GM19324 (cell line): Measurements from ENCODE around the gene WDR1.

Experiments
- ATAC-seq: cut with Tn5 transposase; IDR thresholded peaks from one replicate; pipeline ENCODE4 v1.9.1; 2021; ENCODE audit warnings: mild to moderate bottlenecking, moderate library complexity; ENCODE audit not compliant: unreplicated experiment, low FRiP score

Gene WDR1, protein sequence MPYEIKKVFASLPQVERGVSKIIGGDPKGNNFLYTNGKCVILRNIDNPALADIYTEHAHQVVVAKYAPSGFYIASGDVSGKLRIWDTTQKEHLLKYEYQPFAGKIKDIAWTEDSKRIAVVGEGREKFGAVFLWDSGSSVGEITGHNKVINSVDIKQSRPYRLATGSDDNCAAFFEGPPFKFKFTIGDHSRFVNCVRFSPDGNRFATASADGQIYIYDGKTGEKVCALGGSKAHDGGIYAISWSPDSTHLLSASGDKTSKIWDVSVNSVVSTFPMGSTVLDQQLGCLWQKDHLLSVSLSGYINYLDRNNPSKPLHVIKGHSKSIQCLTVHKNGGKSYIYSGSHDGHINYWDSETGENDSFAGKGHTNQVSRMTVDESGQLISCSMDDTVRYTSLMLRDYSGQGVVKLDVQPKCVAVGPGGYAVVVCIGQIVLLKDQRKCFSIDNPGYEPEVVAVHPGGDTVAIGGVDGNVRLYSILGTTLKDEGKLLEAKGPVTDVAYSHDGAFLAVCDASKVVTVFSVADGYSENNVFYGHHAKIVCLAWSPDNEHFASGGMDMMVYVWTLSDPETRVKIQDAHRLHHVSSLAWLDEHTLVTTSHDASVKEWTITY

DNA sequence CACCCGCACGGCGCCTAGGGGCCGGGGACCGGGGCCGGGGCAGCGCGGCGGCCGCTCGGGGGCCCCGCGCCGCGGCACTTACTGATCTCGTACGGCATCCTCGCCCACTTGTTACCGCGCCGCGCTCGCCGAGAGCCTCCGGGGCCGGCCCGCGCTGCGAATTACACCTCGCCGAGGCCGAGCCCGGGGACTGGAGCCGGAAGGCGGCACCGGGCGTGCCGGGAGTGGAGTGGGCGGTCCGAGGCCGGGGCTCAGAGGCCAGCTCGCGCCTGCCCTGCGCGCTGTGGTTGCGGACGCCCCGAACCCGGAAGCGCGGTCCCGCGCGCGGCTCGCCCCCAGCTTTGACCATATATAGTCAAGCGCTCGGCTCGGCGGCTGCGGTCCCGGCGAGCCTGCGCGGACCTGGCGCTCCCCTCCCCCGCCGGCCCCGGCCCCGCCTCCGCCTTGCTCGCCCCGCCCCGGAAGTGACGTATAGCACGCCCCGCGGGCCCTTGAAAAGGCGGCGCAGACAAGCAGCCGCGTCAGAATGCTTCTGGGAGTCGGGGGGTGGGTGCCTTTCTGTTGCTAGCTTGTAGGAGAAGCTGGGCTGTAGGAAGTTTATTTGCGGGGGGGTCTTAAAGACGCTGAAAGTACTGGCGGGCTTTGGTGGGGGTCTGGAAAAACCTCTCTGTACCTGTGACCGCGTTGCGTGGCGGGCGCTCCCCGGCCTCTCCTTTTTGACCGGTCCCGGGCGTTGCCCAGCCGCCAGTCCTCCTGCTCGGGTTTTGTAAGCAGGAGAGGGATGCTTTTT is at the start of gene WDR1:
TSS of gene WDR1 (minus strand) at position 231 of the 790 bp plus-strand sequence. CDS start at position 98, 133 bp downstream.
- ATAC-seq, result peak; percentile 97

DNA sequence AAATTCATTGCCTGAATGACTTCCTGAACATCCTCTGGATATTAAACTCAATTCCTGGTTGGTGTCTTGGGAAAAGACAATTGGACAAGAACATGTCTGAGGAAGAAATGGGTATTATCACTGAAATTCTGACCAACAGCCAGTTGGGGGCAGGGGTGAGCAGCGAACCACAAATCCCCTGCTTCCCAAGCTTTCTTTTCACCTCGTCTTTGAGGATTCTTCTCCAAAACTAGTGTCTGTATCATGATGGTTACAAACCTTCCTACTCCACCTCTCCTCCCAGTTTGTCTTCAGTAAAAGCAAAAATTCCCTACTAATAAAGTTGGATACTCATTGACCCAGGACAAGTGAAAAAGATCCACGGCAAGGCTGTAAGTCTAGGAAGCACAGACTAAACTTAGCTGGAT is 48.3 kb upstream of the WDR1 start:
- no peak for ATAC-seq

DNA sequence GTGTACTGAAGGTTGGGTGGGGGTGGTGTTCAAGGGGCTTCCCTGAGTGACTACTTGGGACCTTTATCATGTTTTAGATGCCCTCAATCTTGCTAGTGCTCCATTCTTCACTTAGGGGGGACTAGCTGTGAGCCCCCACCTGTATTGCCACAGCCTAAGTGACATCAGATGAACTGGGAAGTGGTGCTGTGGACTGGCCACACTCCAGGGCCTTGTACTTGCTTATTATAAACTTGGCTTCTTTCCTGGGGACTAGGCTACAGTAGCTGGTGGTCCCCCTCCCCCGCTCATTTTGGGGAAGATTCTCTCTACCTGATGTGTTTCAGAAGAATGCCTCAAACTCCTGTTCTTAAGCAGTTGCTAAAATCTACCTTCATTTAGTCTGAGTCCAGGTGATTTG is 46.7 kb upstream of the WDR1 start:
- no peak for ATAC-seq

DNA sequence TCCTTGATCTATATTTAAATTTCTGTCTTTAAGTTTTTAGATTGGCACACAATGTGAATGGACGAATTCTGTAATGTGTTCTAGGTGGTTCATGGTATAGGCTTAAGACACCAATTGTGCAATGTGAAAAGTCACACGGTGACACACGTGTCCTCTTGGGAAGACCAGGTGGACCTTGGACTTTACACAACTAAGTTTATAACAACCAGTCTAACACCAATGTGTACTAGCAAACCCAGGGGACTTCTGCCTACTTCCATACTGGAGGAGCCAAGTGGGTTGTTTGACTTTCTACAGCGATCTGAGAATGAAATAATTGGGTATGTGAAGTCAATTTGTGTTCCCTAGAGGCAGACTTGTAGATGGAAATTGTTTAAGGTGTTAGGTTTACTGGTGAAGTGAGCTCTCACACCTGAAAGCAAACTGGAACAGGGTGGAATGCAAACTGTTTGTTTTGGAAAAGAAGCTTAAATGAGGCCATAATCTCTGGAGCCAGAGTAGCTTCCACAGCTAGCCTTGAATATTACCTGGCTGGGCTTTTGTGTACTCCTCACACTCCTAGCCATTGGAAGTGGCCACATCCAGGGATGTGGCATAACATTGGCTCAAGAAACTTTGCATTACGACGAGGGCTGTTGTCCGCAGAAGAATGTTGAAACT is 45.9 kb upstream of the WDR1 start:
- ATAC-seq, result no peak

DNA sequence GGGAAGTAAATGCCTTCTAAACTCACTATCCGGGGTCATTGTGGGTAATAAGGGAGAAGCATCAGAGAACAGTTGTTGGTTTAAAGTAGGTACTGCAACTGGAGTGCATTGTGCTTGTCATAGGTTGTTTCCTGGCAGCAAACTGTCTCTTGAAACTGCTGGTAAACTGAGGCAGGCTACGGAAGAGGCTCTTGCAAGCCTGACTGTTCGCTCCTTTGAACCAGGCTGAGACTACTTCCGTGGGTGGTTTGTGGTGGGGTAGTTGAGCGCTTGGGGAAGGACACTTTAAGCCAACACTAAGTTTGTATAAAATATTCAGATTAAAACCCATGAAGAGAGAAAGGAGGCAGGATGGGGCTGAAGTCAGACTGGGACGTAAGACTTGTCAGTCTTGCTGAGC is 45.2 kb upstream of the WDR1 start:
- no peak for ATAC-seq

DNA sequence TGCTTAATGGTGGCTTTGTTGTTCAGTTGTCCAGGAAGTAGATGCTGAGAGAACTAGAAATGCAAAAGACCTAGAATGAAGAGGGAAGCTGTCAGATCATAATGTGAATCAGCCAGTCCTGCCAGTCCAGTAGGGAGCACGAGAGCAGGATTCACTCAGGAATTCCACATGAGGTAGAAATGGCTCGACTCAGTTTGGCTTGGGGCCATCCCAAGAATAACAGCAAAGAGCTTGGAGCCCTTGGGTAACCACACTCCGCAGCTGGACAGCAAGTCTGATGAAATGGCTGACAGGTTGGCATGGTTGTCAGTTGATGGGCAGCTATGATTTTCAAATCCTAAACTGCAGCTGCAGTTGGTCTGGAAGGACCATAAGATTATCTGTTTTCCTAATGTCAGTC is 44.5 kb upstream of the WDR1 start:
- ATAC-seq, result no peak

DNA sequence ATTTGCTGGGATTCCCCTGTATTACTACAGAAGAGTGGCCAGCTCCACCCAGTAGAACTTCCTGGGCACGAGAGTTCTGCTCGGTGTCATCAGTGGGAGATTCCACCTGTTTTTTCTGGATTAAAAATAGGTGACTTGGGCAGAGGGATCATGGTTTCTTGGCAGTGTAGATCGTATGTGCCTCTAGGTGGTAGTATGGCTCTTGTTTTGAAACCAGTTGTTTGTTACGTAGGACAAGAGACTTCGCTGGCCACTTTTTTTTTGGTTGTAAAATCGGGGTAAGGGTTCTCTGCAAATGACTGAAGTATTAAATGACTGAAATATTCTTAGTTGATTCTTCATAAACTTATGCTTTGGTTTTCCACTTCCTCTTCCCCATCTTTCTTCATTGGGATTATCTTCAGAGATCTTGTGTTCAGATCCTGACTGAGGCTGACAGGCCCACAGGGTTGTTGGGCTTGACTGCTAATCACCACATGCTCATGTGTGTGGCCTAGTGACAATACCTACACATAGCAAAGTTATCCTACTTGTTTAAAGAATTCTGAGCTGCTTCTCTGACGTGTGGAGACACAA is 43.8 kb upstream of the WDR1 start:
- no peak for ATAC-seq

DNA sequence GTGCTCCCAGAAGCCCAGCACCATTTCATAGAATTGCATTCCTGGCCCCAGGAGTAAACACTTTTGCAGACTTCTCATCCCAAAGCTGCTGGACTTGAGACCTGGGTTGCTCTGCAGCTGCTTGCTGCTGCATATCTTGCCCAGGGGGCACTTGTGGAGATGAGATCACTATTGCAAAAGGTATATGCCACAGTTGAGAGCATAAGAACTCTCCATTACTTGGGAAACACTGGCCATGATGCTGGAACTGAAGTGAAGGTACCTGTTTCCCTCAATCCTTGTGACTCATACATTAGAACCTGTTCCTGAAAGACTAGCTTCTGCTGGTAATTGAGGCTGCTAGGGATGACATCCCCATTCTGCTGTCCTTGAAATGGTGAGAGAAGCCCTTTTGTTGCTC is 43.1 kb upstream of the WDR1 start:
- ATAC-seq, result no peak

DNA sequence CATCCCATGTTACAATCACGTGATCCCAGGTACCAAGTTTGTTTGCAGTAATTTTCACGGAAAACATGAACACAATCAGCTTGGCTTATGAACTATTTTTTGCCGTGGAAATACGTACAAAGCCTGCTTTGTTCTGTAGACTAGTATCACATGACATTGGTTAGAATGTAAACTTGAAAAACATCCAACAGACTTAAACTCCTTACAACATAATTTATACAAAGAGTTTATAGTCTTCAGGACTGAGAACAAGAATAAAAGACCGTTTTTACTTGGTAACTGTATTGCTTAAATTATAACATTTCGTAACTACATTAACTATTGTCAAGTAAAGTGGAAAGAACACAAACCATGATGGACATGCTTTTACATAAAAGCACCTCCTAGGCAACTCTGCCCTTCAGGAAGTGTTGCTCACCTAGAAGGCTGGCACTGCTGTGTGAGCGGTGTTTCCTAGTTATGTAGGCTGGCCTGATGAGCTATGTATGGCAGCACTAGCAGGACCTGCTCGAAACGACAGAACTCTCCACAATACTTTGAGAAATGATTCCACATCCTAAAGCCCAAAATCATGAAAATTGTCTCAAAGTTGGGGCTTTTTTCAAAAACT is 41.8 kb upstream of the WDR1 start:
- ATAC-seq, result no peak

DNA sequence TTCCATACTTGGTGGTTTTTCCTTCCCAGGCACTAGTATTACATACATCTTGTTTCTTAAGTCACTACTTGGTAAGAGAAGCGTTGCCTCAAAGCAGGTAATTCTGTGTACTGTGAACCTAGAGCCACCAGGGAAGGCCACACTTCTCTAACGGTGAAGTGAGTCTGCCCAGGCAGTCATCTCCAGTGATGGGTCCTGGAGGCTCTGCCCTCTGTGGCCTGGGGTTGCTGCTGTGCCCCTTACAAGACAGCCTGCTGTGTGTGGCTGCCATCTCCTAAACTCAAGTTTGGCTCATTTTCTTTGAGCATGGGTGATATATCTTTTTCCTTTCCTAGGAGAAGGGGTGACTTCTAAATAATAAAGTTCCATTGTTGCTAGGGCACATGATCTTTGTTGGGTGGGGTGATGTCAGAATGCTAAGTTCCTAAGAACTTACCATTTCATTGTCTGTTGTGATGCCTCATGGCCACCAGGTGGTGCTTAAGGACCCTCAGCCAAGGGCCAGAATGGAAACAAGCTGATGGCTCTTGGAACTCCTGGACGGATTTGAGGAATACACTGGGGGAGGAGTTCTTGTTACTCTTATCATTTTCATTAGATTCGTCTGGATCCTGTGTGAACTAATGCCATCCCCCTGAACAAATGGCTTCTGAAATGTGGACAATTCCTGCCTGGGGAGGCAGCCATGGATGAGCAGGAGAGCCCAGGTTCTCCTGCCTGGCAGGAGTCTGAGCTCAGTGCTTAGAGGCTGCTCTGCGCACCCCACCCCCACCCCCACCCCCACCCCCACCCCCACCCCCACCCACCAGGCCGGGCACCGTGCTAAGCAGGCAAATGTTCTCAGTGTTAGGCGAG is 41.1 kb upstream of the WDR1 start:
- peak; percentile 67 for ATAC-seq

DNA sequence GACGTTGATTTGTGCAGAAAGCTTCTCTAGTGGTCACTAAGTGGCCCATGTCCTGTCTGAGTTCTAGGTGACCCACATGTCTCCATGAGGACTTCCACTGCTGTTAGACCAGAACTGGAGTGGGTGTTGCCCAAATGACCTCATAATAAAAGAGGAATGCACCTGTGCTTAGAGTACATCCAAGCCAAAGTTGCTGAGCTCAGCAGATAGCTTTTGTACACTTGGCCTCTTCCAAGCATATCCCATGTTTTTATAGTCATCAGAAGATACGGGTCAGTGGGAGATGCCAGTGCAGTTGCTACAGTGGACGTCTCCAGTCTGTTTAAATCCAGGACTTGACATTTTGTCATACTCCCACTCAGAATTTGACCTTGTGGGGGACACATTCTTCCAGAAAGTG is 37.6 kb upstream of the WDR1 start:
- ATAC-seq, result no peak

DNA sequence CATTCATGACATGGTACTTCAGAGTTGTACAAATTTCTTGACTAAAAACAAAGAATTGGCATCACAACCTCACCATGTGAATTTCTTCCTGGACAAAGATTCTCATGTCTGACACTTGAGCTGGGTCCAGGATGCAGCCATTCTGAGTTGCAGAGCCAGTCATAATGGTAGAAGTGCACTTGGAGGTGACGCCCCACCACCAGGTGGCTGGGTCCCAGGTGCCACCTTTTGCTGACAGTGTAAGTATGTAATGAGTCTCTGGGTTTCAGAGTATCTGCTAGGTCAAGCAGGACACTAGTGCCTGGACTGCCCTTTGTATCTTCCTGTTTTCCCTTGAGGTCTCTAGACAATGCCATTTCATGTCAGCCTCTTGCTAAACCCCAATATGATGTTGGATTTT is 36.6 kb upstream of the WDR1 start:
- ATAC-seq, result no peak

DNA sequence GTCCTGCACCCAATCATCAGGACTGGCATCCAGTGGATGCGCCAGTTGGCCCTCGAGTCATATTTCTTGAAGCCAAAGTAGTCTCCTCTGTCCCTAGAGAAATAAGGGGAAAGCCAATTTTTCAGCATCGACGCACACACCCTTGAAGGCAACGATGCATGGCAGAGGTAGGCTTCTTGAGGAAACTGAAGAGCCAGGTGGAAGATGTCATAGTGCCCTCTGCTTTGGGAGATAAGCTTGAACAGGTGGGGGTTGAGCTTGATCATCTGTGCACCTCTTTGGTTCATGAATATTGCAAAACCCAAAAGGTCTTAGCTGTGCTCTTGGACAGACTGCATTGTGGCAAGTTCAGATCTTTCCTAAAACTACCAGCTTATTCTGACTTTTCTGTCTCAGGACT is 34.6 kb upstream of the WDR1 start:
- no peak for ATAC-seq

DNA sequence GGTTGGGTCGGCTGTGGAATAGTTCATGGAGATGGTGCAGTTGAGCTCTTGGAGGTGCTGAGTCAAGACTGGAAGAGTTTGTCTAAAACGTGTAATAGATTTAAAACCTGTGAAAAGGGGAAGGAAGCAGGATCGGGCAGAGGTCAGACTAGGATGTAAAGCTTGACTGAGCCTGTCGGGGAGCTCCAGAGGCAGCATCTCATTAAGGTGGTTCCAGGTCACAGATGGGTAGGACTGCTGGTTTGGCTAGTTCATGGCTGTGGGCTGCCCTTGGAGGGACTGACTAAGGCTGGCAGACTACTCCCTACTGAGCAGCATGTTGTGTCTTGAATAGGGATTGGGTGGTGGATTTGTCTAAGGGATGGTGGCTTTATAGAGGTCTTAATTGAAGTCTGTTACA is 28.4 kb upstream of the WDR1 start:
- ATAC-seq, result no peak

DNA sequence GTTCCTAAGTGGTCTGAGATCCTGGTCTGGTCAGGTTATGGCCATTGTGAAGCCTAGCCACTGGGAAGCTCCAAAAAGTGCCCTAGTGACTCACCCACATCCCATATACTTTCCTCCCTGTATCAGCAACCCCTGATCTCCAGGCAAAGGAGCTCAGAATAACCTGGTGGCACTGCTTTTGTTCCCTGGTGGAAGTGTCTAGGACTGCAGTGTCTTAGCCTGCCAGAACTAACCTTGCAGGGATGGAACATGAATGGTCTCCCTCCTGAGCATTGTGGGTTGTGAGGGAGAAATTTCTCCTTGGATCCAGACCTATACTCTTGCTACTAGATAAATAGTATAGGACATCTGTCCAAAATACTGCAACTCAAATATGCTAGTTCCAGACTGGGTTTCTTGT is 27.9 kb upstream of the WDR1 start:
- ATAC-seq, result no peak

DNA sequence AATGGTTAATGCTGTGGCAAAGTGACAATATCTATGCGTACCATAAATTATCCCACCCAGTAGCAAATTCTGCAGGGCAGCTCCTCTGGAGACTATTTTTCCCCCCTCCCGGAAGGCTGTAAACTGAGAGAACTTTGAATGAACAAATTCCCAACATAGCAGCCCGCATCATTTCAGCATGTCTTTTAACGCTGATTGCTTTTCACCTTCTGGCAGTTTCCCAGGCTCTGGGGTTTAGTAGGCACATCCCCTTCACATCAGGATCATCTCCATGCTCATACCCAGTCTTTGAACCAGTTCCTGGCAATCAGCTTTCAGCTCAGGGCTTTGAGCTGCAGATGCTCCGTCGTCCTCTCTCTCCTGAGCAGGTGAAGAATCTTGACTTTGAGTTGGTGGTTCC is 26.6 kb upstream of the WDR1 start:
- no peak for ATAC-seq

DNA sequence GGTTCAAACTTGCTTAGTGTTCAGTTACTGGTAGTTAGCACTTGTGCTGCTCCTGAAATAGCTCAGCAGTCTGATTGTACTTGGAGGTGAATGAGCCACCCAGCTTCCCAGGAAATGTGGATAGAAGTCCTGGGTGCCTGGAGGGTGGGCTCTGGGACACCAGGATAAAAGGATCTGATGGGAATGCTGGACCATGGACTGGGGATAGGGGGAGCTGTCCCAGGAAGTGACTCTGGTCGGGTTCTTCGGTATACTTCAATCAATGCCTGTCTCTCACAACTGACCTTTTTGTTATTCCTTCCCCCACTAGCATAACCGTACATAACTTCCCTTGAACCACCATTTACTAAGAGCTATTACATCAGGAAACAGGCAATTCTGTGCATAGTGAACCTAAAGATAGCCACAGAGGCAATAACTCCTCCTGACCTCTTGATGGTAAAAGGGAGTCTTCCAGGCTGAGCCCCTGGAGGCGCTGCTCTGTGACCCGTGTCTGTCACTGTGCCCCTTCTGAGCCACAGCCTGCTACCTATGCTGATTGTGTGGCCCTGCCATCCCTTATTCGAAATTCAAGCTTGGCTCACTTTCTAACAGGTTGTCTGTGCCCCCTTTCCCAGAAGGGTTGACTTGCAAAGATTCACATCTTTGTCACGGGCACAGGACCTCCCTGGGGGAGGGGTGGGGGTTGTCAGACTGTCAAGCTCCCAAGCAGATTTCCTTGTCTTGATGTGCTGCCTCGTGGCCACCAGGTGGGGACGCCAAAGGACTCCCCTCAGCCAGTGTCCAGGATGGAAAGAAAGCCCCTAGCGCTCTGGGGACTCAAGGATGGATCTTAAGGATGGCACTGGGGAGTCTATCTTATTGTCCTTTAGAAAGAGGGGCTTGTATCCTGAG is 24.5 kb upstream of the WDR1 start:
- ATAC-seq, result no peak

DNA sequence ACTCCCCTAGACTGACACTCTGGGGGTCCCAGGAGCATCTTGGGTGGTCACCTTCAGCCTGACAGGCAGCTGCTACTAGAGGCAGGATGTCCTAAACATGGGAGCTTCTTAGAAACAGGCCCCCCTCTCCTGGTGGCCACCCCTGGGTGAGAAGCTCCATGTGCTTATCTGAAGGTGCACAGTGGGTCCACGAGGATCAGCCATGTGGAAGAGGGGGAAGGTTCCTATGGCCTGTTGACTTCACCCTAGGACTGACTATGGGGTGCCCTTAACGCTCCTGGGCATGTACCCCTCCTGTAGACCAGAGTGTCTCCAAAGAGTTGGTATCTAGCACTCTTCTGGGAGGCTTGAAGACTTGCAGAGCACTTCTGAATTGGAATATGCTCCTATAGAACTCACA is 22.9 kb upstream of the WDR1 start:
- no peak for ATAC-seq
